Measurements from ENCODE around the gene TMC8. TPM values are rescaled to one million over a fixed set of nuclear protein-coding genes. Genes with fewer than 3 reads are reported as not detected.

TMC8 gene
- total and polyA plus RNA-seq, 7 donors: 0.30 to 2.8 (median 0.89) TPM

DNA sequence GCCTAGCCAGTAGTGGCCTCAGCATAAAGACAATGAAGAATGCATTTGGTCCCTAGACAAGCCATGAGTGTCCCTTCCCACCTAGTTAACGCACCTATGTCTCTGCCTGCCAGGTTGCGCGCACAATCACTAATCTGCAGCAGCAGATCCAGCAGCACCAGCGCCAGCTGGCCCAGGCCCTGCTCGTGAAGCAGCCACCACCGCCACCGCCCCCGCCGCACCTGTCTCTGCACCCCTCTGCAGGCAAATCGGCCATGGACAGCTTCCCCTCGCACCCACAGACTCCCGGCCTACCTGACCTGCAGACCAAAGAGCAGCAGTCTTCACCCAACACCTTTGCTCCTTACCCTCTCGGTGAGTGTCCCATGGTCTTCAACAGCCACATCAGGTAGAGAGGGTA is 43.8 kb upstream of the TMC8 start:
- ATAC-seq: peak in 1 of 4 donors; percentile 12
- H3K4me1 ChIP-seq: peaks cover 21% of the 10 kb centered on the region
- intact Hi-C loops (cut with DNase I): no loop called here
- no peak for DNase-seq
- H3K36me3 ChIP-seq (ENCODE audit: insufficient read depth in 1 of 2, low read depth in 1 of 2): peaks cover 0 to 98% of the 10 kb centered on the region in 2 donors
- no peaks in the 10 kb centered on the region for H3K27me3 ChIP-seq (ENCODE audit: insufficient read depth in 3 of 3, low read length in 2 of 3)
- TF ChIP-seq, protein P1, sequence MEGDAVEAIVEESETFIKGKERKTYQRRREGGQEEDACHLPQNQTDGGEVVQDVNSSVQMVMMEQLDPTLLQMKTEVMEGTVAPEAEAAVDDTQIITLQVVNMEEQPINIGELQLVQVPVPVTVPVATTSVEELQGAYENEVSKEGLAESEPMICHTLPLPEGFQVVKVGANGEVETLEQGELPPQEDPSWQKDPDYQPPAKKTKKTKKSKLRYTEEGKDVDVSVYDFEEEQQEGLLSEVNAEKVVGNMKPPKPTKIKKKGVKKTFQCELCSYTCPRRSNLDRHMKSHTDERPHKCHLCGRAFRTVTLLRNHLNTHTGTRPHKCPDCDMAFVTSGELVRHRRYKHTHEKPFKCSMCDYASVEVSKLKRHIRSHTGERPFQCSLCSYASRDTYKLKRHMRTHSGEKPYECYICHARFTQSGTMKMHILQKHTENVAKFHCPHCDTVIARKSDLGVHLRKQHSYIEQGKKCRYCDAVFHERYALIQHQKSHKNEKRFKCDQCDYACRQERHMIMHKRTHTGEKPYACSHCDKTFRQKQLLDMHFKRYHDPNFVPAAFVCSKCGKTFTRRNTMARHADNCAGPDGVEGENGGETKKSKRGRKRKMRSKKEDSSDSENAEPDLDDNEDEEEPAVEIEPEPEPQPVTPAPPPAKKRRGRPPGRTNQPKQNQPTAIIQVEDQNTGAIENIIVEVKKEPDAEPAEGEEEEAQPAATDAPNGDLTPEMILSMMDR (IDR thresholded peaks at IDR 0.05): no peak
- H3K4me3 ChIP-seq: no peak overlapping the region
- H3K9me3 ChIP-seq: no peaks in the 10 kb centered on the region
- H3K27ac ChIP-seq: no peak overlapping the region
- WGBS, 3 donors: 76 to 91% (median 81%) methylated on average over 13 of the region's 13 CpGs

DNA sequence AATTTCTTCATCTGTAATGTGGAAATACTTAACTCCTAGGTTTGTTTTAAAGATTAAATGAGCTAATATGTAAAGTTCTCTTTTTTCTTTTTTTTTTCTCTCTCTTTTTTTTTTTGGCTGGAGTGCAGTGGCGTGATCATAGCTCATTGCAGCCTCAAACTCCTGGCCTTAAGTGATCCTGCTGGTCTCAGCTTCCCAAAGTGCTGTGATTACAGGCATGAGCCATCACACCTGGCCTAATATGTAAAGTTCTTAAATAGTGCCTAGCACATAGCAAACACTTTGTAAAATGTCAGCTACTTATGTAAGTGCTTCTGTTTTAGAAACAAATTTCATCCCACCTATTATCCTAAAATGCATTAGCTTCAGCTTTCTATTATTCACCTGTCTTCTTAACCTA is 42.0 kb upstream of the TMC8 start:
- WGBS, 3 donors: 64 to 100% (median 77%) methylated on average over 1 of the region's 1 CpG
- ATAC-seq: peak in 3 of 4 donors; percentile 55 to 74 (median 66)
- Histone ChIP-seq H3K27me3 (ENCODE audit: insufficient read depth in 3 of 3, low read length in 2 of 3) (no peaks in the 10 kb centered on the region), H3K4me1 (peaks cover 9% of the 10 kb centered on the region), H3K4me3 (no peak overlapping the region), H3K27ac (peak overlapping the region; percentile 43), H3K36me3 (ENCODE audit: insufficient read depth in 1 of 2, low read depth in 1 of 2) (peaks cover 4 to 99% of the 10 kb centered on the region in 2 donors), H3K9me3 (no peaks in the 10 kb centered on the region)
- TF ChIP-seq, protein P1 (IDR thresholded peaks at IDR 0.05): no peak
- DNase-seq: no peak
- intact Hi-C loops (cut with DNase I): no loop called here

DNA sequence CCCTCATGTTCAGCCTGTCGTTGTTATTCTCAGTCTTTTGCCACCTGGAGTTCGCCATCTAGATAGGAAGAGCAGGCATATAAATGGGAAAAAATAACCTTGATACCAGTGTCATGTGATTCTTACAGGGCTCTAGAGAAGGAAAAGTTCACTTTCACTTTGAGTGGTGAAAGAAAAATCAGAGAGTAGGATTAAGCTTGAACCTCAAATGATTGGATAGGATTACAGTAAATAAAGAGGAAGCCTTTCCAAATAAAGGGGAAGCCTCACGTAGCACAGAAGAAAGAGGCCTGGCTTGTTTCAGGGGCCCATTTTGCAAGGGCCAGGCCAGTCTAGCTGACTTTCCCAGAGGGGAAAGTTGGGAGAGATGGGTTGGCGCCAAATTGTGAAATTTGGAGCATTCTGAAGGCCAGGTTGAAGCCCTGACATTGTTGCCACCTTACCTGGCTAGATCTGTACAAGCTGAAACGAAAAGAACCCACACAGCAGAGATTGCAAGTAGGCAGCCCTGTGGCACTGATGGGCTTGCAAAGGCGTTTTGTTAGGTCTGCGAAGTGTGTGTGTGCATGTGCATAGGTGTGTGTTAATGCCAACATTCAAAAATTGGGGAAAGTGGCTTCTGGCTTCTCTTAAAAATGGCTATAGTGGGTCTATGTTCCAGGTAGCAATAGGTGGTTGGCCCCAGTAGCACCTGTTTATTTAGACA is 40.8 kb upstream of the TMC8 start:
- no peak for ATAC-seq
- WGBS, 3 donors: 71 to 84% (median 74%) methylated on average over 7 of the region's 7 CpGs
- Histone ChIP-seq H3K9me3 (no peaks in the 10 kb centered on the region), H3K27me3 (ENCODE audit: insufficient read depth in 3 of 3, low read length in 2 of 3) (no peaks in the 10 kb centered on the region), H3K4me3 (no peak overlapping the region), H3K4me1 (peaks cover 4% of the 10 kb centered on the region), H3K36me3 (ENCODE audit: insufficient read depth in 1 of 2, low read depth in 1 of 2) (peaks cover 8 to 100% of the 10 kb centered on the region in 2 donors), H3K27ac (peak overlapping the region; percentile 42)
- intact Hi-C loops (cut with DNase I): no loop called here
- DNase-seq: no peak
- TF ChIP-seq, protein P1 (IDR thresholded peaks at IDR 0.05): no peak

DNA sequence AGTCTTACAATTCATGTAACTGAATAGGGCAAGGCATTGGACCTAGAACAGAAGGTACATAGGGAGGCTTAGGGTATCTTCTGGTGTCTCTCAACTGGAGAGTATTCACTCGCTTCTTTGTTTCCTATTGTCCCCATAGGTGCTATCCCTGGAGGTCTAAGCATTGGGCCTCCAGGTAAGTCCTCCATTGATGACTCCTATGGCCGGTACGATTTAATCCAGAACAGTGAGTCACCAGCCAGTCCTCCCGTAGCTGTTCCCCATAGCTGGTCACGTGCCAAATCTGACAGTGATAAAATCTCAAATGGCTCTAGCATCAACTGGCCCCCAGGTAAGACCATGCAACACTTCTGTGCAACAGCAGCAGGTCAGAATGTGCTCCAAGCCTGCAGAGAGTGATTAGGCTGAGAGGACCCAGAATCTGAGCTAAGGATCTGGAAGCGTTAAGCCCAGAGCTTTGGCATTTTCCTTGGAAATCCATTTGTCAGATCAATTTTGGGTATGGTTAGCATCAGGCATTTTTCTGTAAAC is 37.7 kb upstream of the TMC8 start:
- 70 to 86% (median 70%) methylated on average over 6 of the region's 6 CpGs for WGBS, 3 donors
- TF ChIP-seq, protein P1 (IDR thresholded peaks at IDR 0.05): no peak
- no peak for ATAC-seq
- peaks cover 11 to 100% of the 10 kb centered on the region in 2 donors for H3K36me3 ChIP-seq (ENCODE audit: insufficient read depth in 1 of 2, low read depth in 1 of 2)
- intact Hi-C loops (cut with DNase I): no loop called here
- no peak overlapping the region for H3K4me3 ChIP-seq
- H3K27ac ChIP-seq: no peak overlapping the region
- H3K4me1 ChIP-seq: peaks cover 4% of the 10 kb centered on the region
- no peak for DNase-seq
- H3K9me3 ChIP-seq: no peaks in the 10 kb centered on the region
- no peaks in the 10 kb centered on the region for H3K27me3 ChIP-seq (ENCODE audit: insufficient read depth in 3 of 3, low read length in 2 of 3)

Measured in psoas muscle (tissue), 8 donors.